Left ventricle myocardium inferior (tissue), 1 donor: ENCODE results near the gene TOP2A. TPM values are rescaled to one million over a fixed set of nuclear protein-coding genes. Genes with fewer than 3 reads are reported as not detected.
A peak's percentile ranks its signal among the peaks of the same experiment; 100 is the strongest.

ENCODE experiments used
- DNase-seq: peaks from one replicate; pipeline ENCODE4 v3.0.0-alpha.2; 2020
- H3K27ac ChIP-seq: fragments of 200-600 bp; replicated peaks from 2 replicates; pipeline ENCODE4 v1.8.0; 2021
- H3K27me3 ChIP-seq: fragments of 200-600 bp; 2 replicates; pipeline ENCODE4 v1.8.0; 2021; ENCODE audit warnings: low read depth
- H3K36me3 ChIP-seq: fragments of 200-600 bp; 2 replicates; pipeline ENCODE4 v1.8.0; 2021
- H3K4me1 ChIP-seq: fragments of 200-600 bp; 2 replicates; pipeline ENCODE4 v1.8.0; 2021
- H3K4me3 ChIP-seq: fragments of 200-600 bp; 2 replicates; pipeline ENCODE4 v1.8.0; 2021; ENCODE audit warnings: mild to moderate bottlenecking, moderate library complexity
- H3K9me3 ChIP-seq: fragments of 200-600 bp; replicated peaks from 2 replicates; pipeline ENCODE4 v1.8.0; 2021
- intact Hi-C: fragments of 100-400 bp; cut with micrococcal nuclease; formaldehyde crosslinking; loops from one replicate; pipeline ENCODE4 v1.11.0; 2022
- total RNA-seq: library from RNA; stranded (reverse); fragmentation: NEBNext Ultra II Directional; extraction: Animal tissue kit (Norgen Biotek cat#: 25700); gene quantifications from one replicate; pipeline ENCODE4 v1.2.1, GENCODE V29; 2021
- TF ChIP-seq, protein P1 (sequence below): fragments of 200-600 bp; IDR thresholded peaks from 2 replicates; pipeline ENCODE4 v1.8.0; 2021; ENCODE audit warnings: antibody characterized with exemption, mild to moderate bottlenecking, borderline replicate concordance
- donor health status: DM: no; HTN: yes; CAD: no; lungs with severe emphysema.

Gene TOP2A
- total RNA-seq, 1 donor from 2014 or later, result 2.1 TPM

DNA sequence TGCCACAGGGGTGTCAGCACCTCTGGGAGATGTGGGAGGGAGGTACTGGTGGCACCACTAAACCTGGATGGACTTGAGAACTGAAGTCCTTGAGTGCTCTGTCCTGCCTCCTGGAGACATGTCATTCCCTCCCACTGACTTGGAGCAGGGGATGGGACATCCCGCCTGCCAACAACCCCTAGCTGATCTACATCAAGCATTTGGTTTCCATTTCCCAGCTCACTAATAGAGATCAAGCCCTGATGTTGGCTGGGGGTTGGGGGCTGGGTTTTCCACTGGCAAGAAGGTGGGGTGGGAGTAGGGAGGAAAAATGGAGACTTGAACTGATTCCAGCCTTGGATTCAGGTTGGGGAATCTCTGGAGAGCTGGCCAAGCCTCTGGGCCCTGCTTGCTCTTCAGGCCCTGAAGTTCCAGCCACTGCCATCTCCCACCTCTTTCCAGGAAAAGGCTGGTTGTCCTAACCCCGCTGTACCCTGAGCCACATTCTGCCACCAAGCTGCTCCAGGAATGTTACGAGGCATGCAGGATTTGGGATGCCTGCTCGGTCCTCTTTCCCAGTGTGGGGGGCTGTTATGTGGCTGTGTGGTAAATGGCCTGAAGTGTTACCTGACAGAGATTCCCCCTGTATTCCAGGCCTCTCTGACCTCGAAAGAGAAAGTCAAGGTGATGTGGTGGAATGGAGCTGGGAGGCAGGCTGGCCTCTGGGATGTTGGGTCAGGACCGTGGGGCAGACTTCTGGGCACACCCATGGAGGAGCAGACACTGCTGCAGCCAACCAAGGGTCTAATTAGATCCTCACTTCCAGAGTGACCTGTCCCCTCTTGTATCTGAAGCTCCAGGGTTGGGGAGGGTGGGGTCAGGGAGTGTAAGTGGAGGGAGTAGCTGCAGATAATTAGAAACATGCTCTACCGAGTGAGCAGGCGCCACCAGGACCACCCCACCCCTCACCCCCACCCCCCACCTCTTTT, 42.2 kb upstream of the TOP2A start:
- TF ChIP-seq, protein P1, sequence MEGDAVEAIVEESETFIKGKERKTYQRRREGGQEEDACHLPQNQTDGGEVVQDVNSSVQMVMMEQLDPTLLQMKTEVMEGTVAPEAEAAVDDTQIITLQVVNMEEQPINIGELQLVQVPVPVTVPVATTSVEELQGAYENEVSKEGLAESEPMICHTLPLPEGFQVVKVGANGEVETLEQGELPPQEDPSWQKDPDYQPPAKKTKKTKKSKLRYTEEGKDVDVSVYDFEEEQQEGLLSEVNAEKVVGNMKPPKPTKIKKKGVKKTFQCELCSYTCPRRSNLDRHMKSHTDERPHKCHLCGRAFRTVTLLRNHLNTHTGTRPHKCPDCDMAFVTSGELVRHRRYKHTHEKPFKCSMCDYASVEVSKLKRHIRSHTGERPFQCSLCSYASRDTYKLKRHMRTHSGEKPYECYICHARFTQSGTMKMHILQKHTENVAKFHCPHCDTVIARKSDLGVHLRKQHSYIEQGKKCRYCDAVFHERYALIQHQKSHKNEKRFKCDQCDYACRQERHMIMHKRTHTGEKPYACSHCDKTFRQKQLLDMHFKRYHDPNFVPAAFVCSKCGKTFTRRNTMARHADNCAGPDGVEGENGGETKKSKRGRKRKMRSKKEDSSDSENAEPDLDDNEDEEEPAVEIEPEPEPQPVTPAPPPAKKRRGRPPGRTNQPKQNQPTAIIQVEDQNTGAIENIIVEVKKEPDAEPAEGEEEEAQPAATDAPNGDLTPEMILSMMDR, result no peak
- Histone ChIP-seq H3K4me3 (no peak overlapping the region), H3K36me3 (peaks cover 30% of the 10 kb centered on the region), H3K27me3 (no peaks in the 10 kb centered on the region), H3K4me1 (peaks cover 82% of the 10 kb centered on the region), H3K27ac (peak overlapping the region; percentile 7), H3K9me3 (no peaks in the 10 kb centered on the region)
- intact Hi-C loops, result no loop called here
- DNase-seq, result no peak

DNA sequence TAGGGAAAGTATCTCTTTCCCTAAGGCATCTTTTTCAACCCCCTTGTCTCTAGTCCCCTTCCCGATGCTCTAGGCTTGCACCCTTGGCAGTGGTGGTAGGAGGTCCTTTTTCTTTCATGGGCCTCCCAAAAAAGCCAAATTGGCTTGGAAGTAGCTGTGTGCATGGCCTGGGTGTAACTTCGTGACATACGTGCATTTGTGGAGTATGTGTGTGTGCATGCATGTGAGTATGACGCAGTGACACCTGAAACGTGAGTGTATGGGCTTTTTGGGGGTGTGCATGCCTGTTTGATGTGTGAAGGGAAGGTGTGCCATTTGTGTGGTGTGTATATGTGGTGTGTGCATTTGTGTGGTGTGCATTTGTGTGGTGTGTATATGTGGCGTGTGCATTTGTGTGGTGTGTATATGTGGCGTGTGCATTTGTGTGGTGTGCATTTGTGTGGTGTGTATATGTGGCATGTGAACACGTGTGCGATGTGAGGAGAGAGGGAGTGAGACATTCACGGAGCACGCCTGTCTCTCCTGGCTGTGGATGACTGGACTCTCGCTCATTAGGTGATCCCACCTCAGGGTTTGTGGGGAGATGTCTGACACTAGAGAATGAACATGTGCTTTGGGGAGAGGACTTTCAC, 41.3 kb upstream of the TOP2A start:
- Histone ChIP-seq H3K4me3 (no peak overlapping the region), H3K27ac (peak overlapping the region; percentile 63), H3K27me3 (no peaks in the 10 kb centered on the region), H3K4me1 (peaks cover 91% of the 10 kb centered on the region), H3K36me3 (peaks cover 40% of the 10 kb centered on the region), H3K9me3 (no peaks in the 10 kb centered on the region)
- TF ChIP-seq, protein P1, result no peak
- intact Hi-C loops, result no loop called here
- DNase-seq, result no peak

DNA sequence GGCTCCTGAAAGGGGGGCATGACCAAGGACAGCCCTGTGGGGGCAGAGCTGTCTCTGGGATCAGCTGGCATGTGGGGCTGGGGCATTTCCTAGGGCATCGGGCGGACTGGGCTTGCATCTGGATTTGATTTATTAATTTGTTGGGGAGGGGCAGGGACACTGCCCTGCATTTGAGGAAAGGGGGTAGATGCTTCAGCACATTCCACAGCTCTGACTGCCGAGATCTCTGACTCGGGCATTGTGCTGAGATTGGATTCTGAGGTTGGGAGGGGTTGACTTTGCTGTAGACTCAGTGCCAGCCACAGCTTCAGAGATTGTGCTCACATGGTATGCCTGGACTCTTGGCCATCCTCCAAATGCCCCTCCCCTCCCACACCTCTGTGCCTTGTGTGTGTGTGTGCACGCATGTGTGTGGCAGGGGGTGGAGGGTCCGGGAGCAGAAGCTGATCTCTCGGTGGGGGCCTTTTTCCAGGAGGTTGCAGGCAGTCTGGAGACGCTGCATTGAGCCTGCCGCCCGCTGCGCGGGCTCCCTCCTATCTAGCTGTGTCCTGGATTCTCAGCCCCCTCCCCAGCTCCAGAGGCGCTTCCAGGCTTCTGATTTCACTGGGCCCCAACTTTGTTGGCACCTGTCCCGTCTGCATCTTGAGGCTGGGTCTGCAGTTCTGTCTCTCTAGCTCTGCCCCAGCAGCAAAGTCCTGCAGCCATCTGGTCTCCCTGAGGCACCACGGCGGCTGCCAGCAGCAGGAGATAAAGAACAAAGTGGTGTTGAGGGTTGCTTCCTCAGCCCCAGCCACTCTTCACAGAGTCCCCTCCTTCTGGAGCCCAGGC, 40.5 kb upstream of the TOP2A start:
- Histone ChIP-seq H3K9me3 (no peaks in the 10 kb centered on the region), H3K27ac (peak overlapping the region; percentile 63), H3K27me3 (no peaks in the 10 kb centered on the region), H3K4me1 (peaks cover 96% of the 10 kb centered on the region), H3K4me3 (peak overlapping the region; percentile 27), H3K36me3 (peaks cover 48% of the 10 kb centered on the region)
- DNase-seq, result no peak
- intact Hi-C loops, result no loop called here
- TF ChIP-seq, protein P1, result no peak

DNA sequence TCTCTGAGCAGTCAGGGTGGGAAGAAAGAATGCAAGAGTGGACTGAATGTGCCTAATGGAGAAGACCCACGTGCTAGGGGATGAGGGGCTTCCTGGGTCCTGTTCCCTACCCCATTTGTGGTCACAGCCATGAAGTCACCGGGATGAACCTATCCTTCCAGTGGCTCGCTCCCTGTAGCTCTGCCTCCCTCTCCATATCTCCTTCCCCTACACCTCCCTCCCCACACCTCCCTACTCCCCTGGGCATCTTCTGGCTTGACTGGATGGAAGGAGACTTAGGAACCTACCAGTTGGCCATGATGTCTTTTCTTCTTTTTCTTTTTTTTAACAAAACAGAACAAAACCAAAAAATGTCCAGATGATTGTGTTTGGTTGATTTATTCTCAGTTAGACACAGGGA, 39.7 kb upstream of the TOP2A start:
- intact Hi-C loops, result no loop called here
- Histone ChIP-seq H3K4me3 (peak overlapping the region; percentile 27), H3K9me3 (no peaks in the 10 kb centered on the region), H3K27ac (peak overlapping the region; percentile 63), H3K27me3 (no peaks in the 10 kb centered on the region), H3K4me1 (peaks cover 96% of the 10 kb centered on the region), H3K36me3 (peaks cover 52% of the 10 kb centered on the region)
- DNase-seq, result no peak
- TF ChIP-seq, protein P1, result no peak

DNA sequence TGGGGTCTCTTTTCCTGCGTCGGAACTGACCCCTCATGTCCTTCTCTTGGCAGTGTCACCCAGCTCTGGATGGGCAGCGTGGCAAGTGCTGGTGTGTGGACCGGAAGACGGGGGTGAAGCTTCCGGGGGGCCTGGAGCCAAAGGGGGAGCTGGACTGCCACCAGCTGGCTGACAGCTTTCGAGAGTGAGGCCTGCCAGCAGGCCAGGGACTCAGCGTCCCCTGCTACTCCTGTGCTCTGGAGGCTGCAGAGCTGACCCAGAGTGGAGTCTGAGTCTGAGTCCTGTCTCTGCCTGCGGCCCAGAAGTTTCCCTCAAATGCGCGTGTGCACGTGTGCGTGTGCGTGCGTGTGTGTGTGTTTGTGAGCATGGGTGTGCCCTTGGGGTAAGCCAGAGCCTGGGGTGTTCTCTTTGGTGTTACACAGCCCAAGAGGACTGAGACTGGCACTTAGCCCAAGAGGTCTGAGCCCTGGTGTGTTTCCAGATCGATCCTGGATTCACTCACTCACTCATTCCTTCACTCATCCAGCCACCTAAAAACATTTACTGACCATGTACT, 38.8 kb upstream of the TOP2A start:
- Histone ChIP-seq H3K4me3 (no peak overlapping the region), H3K36me3 (peaks cover 52% of the 10 kb centered on the region), H3K27me3 (no peaks in the 10 kb centered on the region), H3K4me1 (peaks cover 96% of the 10 kb centered on the region), H3K9me3 (no peaks in the 10 kb centered on the region), H3K27ac (peak overlapping the region; percentile 63)
- intact Hi-C loops, result no loop called here
- no peak for DNase-seq
- TF ChIP-seq, protein P1, result no peak
